Forelimb muscle (tissue), 1 donor: ENCODE measurements around the gene TAS2R16. TPM values are rescaled to one million over a fixed set of nuclear protein-coding genes. Genes with fewer than 3 reads are reported as not detected.

Experiments used
- DNase-seq: peaks from one replicate; pipeline ENCODE4 v3.0.0-alpha.2; 2013; ENCODE audit warnings: low read depth
- polyA plus RNA-seq: library from polyadenylated mRNA; unstranded; fragments of 120-200 nt; gene quantifications from one replicate; pipeline ENCODE4 v1.2.1, GENCODE V29; 2013; ENCODE audit not compliant: insufficient read length

TAS2R16 gene
- polyA plus RNA-seq: not detected

DNA sequence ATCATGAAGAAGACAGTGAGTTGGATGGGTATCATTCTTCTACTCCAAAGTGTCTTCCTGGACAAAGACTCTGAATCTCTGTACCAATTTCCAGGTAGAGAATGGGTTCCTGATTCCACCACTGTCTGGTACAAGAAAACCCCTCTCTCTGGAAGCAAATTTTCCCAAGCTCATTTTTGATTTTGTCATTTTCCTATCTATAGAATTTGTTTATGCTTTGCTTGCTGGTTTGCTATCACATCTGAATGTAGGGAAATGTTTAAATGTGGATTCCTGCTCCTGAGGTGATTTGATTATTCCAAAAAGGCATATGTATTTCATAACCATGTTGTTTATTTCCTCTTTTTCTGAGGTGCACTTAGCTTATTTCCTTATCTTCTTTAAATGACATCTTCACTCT is at the start of gene TAS2R16:
TAS2R16 (minus strand) TSS at position 101 of the 400 bp plus-strand sequence; CDS start at position 35, 66 bp downstream.
- DNase-seq: no peak

- no peak for DNase-seq
Measured at GRCh38 chr7:123043642-123044041, 48.1 kb upstream of the TAS2R16 start.

- DNase-seq: no peak
Measured at GRCh38 chr7:123041101-123041500, 45.6 kb upstream of the TAS2R16 start.

DNA sequence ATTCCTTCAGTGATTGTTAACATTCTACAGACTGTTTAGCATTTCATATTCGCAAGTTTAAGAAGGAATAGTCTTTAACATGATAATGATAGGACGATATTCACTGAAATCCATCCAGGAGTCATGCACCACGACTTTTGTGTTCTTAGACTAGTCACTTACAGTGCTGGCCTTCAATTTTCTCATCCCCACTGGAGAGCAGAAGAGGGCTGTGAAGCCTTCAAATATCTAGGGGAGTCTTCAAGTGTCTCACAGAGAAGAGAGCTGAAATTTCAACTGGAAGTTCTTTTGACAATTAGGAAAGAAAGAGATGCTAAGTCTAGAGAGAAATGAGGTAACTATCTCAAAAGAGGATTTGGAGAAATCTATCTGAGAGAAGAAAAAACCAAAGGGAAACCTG is 43.8 kb upstream of the TAS2R16 start:
- DNase-seq: no peak

GRCh38 chr7:123034106-123034505 is 38.6 kb upstream of the TAS2R16 start:
- DNase-seq: no peak

DNA sequence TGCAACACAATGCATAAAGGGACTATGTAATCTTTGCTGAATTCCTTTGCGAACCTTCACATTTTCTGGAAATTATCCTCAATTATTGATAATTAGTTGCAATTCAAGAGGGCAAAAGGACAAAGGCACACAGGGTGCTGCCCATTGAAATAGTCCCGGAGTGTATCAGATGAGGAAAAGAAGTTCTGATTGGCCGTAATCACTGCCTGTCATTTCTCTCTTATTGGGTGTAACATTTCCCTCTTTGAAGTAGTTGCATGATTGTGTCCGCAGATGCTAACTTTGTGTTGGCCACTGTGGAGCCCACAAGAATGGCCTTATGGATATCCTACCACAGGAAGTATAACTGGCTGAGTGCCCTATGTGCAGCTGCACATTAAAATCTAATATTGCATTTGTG is 35.1 kb upstream of the TAS2R16 start:
- DNase-seq: no peak

GRCh38 chr7:123028339-123028738 is 32.8 kb upstream of the TAS2R16 start:
- no peak for DNase-seq

DNA sequence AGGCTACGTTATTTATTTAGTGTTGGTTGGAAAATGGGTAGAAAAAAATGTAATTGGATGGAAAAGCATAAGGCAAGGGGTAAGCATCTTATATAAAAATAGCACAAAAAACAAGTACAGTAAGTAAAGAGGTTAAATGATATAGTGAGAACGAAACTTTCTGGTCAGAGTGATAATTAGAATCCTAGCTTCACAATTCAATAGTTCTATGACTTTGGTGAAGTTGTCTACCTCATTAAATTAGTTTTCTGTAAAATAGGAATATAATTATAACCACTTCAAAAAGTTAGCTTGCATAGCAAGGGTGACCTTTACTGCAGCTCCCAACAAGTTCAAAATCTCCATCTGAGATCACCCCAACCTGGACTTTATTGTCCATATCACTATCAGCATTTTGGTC is 30.8 kb upstream of the TAS2R16 start:
- DNase-seq: no peak

DNA sequence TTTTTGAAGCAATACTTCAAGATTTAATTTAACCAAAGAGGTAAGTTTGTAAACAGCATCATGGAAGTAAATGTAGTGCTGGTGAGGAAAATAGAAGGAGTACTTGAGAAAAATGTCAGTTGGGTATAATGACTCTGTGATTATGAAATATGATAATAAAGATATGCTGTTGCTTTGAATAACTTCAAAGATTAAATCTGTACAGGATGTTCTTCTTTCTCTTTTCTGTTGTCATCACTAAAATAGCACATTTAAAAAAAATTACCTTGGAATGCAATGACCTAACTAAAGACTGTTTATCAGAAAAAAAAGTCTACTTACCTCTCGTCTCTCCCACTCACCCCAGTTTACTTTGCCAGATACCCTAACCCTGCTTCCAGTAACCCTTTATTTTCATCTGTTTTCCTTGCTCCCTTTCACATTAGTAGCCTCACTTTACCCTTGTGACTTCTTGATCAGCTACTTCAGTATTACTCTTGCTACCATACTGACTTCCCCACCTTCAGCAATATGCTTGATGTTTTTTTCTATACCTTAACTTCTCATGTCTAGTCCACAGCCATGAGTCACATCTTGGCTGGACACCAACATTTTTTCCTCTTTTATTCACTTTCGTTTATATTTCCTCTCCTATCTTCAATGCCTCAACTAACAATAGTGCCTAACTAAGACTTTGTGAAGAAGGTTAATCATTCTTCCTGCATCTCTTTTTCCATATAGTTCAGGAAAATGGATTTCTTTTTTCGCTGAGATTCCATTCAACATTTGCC is 29.7 kb upstream of the TAS2R16 start:
- DNase-seq: no peak

- no peak for DNase-seq
Measured at GRCh38 chr7:123023126-123023525, 27.6 kb upstream of the TAS2R16 start.

- no peak for DNase-seq
Measured at GRCh38 chr7:123022576-123022975, 27.1 kb upstream of the TAS2R16 start.

DNA sequence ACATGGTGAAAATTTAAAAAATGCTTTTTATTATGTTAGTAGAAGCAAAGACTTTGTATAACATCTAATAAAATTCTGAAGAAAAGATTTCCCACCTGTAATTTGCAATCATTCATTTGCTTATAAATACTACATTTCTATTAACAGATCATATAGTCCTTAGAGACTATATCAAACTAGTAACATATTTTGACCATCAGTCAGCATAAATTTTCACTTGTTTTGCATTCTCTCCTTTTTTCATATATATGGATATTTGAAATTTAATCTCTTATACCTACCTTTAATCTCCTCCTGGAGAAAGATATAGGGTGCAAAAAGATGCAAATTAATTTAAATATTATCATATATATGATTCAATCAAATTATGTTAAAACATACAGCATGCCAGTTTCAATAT is 16.9 kb upstream of the TAS2R16 start:
- DNase-seq: no peak

DNA sequence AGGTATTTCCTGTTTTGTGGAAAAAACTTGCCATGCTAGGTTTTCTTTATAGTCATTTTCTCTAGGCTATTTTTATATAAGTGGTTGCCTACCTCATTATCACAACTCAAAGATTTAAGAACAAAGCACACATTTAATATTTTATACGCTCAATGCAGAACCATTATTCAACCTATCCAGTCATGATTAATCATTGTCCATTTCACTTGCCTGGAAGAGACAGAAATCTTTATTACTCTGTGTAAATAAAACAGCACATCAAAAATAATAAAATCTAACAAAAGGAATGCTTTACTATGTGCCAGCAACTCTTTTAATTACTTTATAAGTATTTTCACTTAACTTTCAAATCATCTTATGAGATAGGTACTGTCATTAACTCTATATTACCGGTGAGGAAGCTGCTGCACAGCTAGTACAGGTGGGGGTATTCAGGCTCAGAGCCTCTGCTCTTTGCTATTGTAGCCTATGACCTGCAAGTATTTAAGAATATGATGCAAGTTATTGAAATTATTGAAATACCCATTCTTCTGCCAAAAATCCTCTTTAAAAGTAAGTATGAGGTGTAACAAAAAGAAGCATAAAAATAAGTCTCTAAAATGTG is 16.4 kb upstream of the TAS2R16 start:
- DNase-seq: no peak

DNA sequence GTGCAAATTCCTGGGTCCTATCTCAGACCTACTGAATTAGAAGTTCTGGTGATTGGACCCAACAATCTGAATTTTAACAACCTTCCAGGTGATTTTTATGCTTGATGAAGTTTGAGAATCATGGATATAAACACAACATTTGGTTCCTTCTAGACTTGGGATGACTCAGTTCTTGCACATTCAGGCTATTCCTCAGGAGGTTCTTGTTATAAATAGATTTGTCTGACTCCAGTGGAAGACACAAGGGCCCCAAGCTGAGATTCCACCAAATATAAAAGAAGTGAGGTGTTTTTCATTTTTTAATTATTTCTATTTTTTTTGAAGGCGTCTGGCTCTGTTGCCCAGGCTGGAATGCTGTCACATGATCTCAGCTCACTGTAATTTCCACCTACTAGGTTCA is 9.4 kb upstream of the TAS2R16 start:
- no peak for DNase-seq

- DNase-seq: no peak
Measured at GRCh38 chr7:123003539-123004126, 8.1 kb upstream of the TAS2R16 start.

DNA sequence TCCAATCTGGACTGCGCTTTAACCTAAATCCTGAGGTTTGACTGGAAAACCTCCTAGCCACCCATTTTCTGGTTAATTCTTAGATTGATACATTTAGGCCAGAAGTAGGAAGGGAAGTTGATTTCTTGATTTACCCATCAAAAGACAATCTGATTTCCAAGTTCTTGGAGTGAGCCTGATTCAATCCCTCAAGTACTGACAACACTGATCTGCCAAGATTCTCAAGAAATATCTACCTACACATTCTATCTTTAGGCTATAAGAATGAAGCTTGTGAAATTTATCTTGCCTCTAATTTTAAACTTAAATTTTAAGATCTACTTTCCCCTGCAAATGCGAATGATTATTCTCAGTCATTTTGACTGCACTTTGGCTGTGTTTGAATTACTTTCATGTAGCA is 5.9 kb downstream of the TAS2R16 start:
- no peak for DNase-seq

DNA sequence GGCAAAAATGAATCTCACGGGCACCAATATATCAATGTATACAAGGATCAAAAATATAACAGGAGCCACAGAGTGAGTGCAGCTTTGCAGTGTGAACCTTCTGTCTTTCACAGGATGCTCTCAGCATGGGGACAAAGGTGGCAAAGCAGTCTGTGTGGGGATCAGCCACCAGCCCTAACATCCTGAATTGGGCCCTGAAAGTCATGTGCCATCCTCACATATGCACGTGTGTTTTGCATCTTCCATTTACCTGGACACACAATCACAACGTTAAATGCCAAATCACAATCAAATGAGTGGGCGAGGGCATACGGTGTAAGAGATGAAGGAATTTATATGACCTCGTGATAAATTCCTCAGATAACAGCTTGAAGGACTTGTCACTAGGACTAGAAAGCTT is 6.5 kb downstream of the TAS2R16 start:
- DNase-seq: no peak

- DNase-seq: no peak
Measured at GRCh38 chr7:122988333-122988732, 7.2 kb downstream of the TAS2R16 start.

- no peak for DNase-seq
Measured at GRCh38 chr7:122987463-122987862, 8.0 kb downstream of the TAS2R16 start.

DNA sequence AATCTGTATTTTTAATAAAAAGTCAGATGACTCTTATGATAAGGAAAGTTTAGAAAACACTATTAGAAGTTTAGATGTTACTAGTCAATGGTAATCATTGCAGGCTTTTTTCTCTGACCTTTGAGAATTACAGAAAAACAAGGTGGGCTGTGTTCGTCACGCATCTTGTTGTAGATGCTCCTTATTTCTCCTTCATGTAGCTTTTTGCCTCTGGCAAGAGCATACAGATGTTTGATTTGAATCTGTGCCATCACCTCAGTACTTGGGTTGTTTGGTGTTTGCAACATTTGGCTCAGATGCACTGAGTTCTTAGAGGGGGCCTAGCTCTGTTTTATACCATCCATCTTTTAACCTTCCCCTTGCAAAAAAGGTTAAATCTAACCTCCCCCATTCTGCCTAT is 11.5 kb downstream of the TAS2R16 start:
- no peak for DNase-seq

GRCh38 chr7:122983261-122983660 is 12.2 kb downstream of the TAS2R16 start:
- no peak for DNase-seq

GRCh38 chr7:122975341-122975740 is 20.2 kb downstream of the TAS2R16 start:
- no peak for DNase-seq

DNA sequence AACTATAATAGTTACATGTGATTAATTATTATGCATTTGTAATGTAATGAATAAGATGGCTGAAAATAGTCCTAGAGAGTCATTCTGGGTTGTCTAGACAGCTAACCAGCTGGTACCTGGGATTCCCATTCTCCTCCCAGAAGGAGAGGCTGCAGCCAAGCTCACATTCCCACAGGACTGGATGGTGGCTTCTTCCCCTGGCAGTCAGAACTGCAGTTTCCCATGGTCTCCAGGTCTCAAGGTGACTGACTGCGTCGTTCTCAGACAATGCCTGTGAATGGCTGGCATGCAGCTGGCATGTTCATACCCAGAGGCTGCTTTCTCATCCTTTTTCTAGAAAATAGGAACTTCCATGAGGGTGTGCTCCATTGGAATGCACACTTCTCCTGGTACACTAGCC is 21.3 kb downstream of the TAS2R16 start:
- no peak for DNase-seq
